Inferior parietal cortex (tissue), 1 donor: Measurements from ENCODE around the gene TOMM70.

Source experiments
- DNase-seq: peaks from one replicate; pipeline ENCODE4 v3.0.0-alpha.2; 2016; ENCODE audit errors: extremely low spot score

Gene TOMM70

GRCh38 chr3:100411091-100411982, 10.4 kb upstream of the TOMM70 start:
- no peak for DNase-seq

GRCh38 chr3:100407977-100408532, 7.2 kb upstream of the TOMM70 start:
- DNase-seq = no peak

- no peak for DNase-seq
These were observed 6.3 kb upstream of the TOMM70 start for GRCh38 chr3:100407164-100407563.

- DNase-seq = no peak
These were observed 3.3 kb upstream of the TOMM70 start for GRCh38 chr3:100404250-100404548.

GRCh38 chr3:100403362-100404249, 2.7 kb upstream of the TOMM70 start:
- DNase-seq = no peak

- no peak for DNase-seq
These were observed 2.0 kb upstream of the TOMM70 start for GRCh38 chr3:100402891-100403290.

- peak; percentile 42 for DNase-seq
These were observed 1.4 kb upstream of the TOMM70 start for GRCh38 chr3:100402256-100402655.

GRCh38 chr3:100401674-100402041, 769 bp upstream of the TOMM70 start:
- DNase-seq = no peak

- DNase-seq = no peak
These were observed 490 bp downstream of the TOMM70 start for GRCh38 chr3:100400419-100400779.

- DNase-seq = no peak
These were observed 1.4 kb downstream of the TOMM70 start for GRCh38 chr3:100399341-100400071.

GRCh38 chr3:100396967-100397366, 3.9 kb downstream of the TOMM70 start:
- DNase-seq = no peak

GRCh38 chr3:100395679-100396431, 5.0 kb downstream of the TOMM70 start:
- DNase-seq = no peak

GRCh38 chr3:100389025-100389424, 11.9 kb downstream of the TOMM70 start:
- no peak for DNase-seq

GRCh38 chr3:100386437-100387074, 14.3 kb downstream of the TOMM70 start:
- no peak for DNase-seq

GRCh38 chr3:100384733-100385525, 16.0 kb downstream of the TOMM70 start:
- DNase-seq = no peak

GRCh38 chr3:100376301-100376700, 24.6 kb downstream of the TOMM70 start:
- no peak for DNase-seq

- DNase-seq = no peak
These were observed 26.4 kb downstream of the TOMM70 start for GRCh38 chr3:100374521-100374920.

GRCh38 chr3:100370756-100371155, 30.1 kb downstream of the TOMM70 start:
- no peak for DNase-seq

GRCh38 chr3:100368441-100368840, 32.4 kb downstream of the TOMM70 start:
- no peak for DNase-seq

GRCh38 chr3:100366424-100366823, 34.5 kb downstream of the TOMM70 start:
- no peak for DNase-seq
